Panc1 (cell line): ENCODE data around the gene ENAH. TPM values are rescaled to one million over a fixed set of nuclear protein-coding genes. Genes with fewer than 3 reads are reported as not detected.

Source experiments
- ATAC-seq: fragments of 200-7000 bp; cut with Tn5 transposase; 2 replicates; pipeline ENCODE4 v1.9.1; 2020; ENCODE audit warnings: mild to moderate bottlenecking, moderate library complexity
- BruUV-seq: library from RNA; stranded (reverse); fragments of 400-500 nt; replicated peaks from 2 replicates; lab custom pipeline; 2021; lab: Mats Ljungman, UMichigan
- CTCF ChIA-PET: fragments of 300-600 bp; sonication (Branson Sonifier 250); formaldehyde crosslinking; loops from one replicate; lab custom pipeline; 2022; ENCODE audit warnings: antibody characterized with exemption; lab: Charles Lee
- POLR2A ChIA-PET: fragments of 300-600 bp; sonication (Branson Sonifier 250); formaldehyde crosslinking; loops from one replicate; lab custom pipeline; 2022; ENCODE audit warnings: antibody characterized with exemption; lab: Charles Lee
- DNase-seq: peaks from one replicate; pipeline ENCODE4 v3.0.0-alpha.2; 2010; ENCODE audit warnings: low read depth, low spot score
- H3K27ac ChIP-seq: 2 replicates; pipeline ENCODE4 v1.5.1; 2011; ENCODE audit warnings: mild to moderate bottlenecking, low read length, inconsistent platforms
- H3K27me3 ChIP-seq: fragments of 200-500 bp; sonication (Bioruptor generic); 2 replicates; pipeline ENCODE4 v1.6.0; 2014; ENCODE audit warnings: low read length, inconsistent platforms; ENCODE audit not compliant: control insufficient read depth, insufficient read depth
- H3K36me3 ChIP-seq: fragments of 200-500 bp; sonication (Bioruptor generic); 2 replicates; pipeline ENCODE4 v1.5.1; 2014; ENCODE audit warnings: inconsistent platforms, mild to moderate bottlenecking, low read length, moderate library complexity; ENCODE audit not compliant: control insufficient read depth, insufficient read depth
- H3K4me1 ChIP-seq: 2 replicates; pipeline ENCODE4 v1.5.1; 2011; ENCODE audit warnings: inconsistent platforms, mild to moderate bottlenecking, low read length, moderate library complexity; ENCODE audit not compliant: control insufficient read depth, insufficient read depth
- H3K4me3 ChIP-seq, 2 experiments: 2 replicates each; pipeline ENCODE4 v1.5.1; 2011 to 2012; ENCODE audit warnings: low read depth in 2 of 2, low read length in 2 of 2, mild to moderate bottlenecking in 2 of 2, inconsistent platforms in 1 of 2, moderate library complexity in 1 of 2
- H3K9me3 ChIP-seq: fragments of 200-500 bp; sonication (Bioruptor generic); 2 replicates; pipeline ENCODE4 v1.5.1; 2014; ENCODE audit warnings: low read depth, mild to moderate bottlenecking, inconsistent platforms, low read length, moderate library complexity; ENCODE audit not compliant: control insufficient read depth, insufficient read depth
- POLR2AphosphoS5 ChIP-seq: IDR thresholded peaks from 2 replicates; pipeline ENCODE4 v1.6.1; 2012; ENCODE audit warnings: mild to moderate bottlenecking, low read depth, low read length, moderate library complexity
- SIN3A ChIP-seq: IDR thresholded peaks from 2 replicates; pipeline ENCODE4 v1.6.1; 2012; ENCODE audit warnings: low read depth, mild to moderate bottlenecking, low read length, moderate library complexity, borderline replicate concordance; ENCODE audit not compliant: insufficient read depth
- TCF7L2 ChIP-seq: IDR thresholded peaks from 2 replicates; pipeline ENCODE4 v1.6.1; 2011; ENCODE audit warnings: mild to moderate bottlenecking, low read depth, low read length, inconsistent platforms
- in situ Hi-C: cut with HindIII; loops from 2 replicates; pipeline ENCODE4 v1.10.0; 2016; ENCODE audit warnings: low sequenced_read_pairs, low pct_unique_long_range_greater_than_20kb
- intact Hi-C: fragments of 100-400 bp; cut with micrococcal nuclease; formaldehyde crosslinking; loops from one replicate; pipeline ENCODE4 v1.10.0; 2022; ENCODE audit not compliant: unreplicated experiment
- total RNA-seq: library from RNA; stranded (reverse); gene quantifications from one replicate; pipeline ENCODE4 v1.2.1, GENCODE V29; 2021; ENCODE audit not compliant: unreplicated experiment
- TF ChIP-seq, protein P1 (sequence below): fragments of 450-650 bp; IDR thresholded peaks from 2 replicates; pipeline ENCODE4 v1.5.1; 2017; ENCODE audit warnings: mild to moderate bottlenecking
- TF ChIP-seq, protein P2 (sequence below), 2 experiments: IDR thresholded peaks; 2 replicates each; pipeline ENCODE4 v1.6.1; 2011 to 2012; ENCODE audit warnings: low read depth in 2 of 2, control low read depth in 1 of 2, low read length in 1 of 2, mild to moderate bottlenecking in 1 of 2, moderate library complexity in 1 of 2; ENCODE audit not compliant: insufficient read depth in 1 of 2

The ENAH gene
- total RNA-seq, 1 experiment from 2014 or later, result 133 TPM

DNA sequence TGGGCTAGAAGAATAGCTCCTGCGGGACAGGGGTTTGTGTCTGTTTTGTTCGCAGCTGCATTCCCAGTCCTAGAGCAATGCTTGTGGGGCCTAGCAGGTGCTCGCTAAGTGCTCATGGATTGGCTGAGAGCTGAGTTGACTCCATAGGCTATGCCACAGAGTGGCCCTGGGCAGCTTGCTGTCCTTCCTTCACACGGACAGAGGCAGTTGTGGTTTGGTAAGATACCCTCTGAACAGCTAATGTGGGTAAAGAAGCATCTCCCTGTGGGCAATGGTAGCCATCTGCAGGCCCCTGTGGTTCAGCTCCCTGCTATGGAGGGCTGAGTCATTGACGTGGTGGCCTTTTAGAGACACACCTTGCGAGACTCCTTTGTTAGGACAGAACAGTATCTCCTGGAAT lies 201.6 kb downstream of the ENAH start:
- CTCF ChIA-PET, result no interaction called here
- no peak for DNase-seq
- POLR2A ChIA-PET, result no interaction called here
- Histone ChIP-seq H3K36me3 (no peaks in the 10 kb centered on the region), H3K27ac (no peak overlapping the region), H3K4me1 (peaks cover 7% of the 10 kb centered on the region; the same call in 1 of the 2 replicates), H3K4me3 (no peak overlapping the region), H3K9me3 (no peaks in the 10 kb centered on the region), H3K27me3 (no peaks in the 10 kb centered on the region)
- BruUV-seq, result no TSS peak
- no peak for TF ChIP-seq POLR2AphosphoS5
- no peak for TF ChIP-seq SIN3A
- TF ChIP-seq, protein P1, sequence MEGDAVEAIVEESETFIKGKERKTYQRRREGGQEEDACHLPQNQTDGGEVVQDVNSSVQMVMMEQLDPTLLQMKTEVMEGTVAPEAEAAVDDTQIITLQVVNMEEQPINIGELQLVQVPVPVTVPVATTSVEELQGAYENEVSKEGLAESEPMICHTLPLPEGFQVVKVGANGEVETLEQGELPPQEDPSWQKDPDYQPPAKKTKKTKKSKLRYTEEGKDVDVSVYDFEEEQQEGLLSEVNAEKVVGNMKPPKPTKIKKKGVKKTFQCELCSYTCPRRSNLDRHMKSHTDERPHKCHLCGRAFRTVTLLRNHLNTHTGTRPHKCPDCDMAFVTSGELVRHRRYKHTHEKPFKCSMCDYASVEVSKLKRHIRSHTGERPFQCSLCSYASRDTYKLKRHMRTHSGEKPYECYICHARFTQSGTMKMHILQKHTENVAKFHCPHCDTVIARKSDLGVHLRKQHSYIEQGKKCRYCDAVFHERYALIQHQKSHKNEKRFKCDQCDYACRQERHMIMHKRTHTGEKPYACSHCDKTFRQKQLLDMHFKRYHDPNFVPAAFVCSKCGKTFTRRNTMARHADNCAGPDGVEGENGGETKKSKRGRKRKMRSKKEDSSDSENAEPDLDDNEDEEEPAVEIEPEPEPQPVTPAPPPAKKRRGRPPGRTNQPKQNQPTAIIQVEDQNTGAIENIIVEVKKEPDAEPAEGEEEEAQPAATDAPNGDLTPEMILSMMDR, result no peak
- TF ChIP-seq, protein P2, sequence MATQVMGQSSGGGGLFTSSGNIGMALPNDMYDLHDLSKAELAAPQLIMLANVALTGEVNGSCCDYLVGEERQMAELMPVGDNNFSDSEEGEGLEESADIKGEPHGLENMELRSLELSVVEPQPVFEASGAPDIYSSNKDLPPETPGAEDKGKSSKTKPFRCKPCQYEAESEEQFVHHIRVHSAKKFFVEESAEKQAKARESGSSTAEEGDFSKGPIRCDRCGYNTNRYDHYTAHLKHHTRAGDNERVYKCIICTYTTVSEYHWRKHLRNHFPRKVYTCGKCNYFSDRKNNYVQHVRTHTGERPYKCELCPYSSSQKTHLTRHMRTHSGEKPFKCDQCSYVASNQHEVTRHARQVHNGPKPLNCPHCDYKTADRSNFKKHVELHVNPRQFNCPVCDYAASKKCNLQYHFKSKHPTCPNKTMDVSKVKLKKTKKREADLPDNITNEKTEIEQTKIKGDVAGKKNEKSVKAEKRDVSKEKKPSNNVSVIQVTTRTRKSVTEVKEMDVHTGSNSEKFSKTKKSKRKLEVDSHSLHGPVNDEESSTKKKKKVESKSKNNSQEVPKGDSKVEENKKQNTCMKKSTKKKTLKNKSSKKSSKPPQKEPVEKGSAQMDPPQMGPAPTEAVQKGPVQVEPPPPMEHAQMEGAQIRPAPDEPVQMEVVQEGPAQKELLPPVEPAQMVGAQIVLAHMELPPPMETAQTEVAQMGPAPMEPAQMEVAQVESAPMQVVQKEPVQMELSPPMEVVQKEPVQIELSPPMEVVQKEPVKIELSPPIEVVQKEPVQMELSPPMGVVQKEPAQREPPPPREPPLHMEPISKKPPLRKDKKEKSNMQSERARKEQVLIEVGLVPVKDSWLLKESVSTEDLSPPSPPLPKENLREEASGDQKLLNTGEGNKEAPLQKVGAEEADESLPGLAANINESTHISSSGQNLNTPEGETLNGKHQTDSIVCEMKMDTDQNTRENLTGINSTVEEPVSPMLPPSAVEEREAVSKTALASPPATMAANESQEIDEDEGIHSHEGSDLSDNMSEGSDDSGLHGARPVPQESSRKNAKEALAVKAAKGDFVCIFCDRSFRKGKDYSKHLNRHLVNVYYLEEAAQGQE (IDR thresholded peaks at IDR 0.05; ENCODE audit: insufficient read depth in 1 of 2, low read depth in 2 of 2, low read length in 1 of 2), result no peak
- TF ChIP-seq TCF7L2, result no peak
- intact Hi-C loops, result no loop called here
- ATAC-seq, result no peak
- in situ Hi-C loops, result no loop called here

GRCh38 chr1:225450491-225451191 lies 202.3 kb downstream of the ENAH start:
- Histone ChIP-seq H3K36me3 (no peaks in the 10 kb centered on the region), H3K4me1 (peaks cover 7% of the 10 kb centered on the region; the same call in 1 of the 2 replicates), H3K9me3 (no peaks in the 10 kb centered on the region), H3K27me3 (no peaks in the 10 kb centered on the region), H3K27ac (no peak overlapping the region), H3K4me3 (no peak overlapping the region)
- intact Hi-C loops (no loop called here), in situ Hi-C loops (no loop called here)
- BruUV-seq, result no TSS peak
- ATAC-seq, result no peak
- CTCF ChIA-PET, result no interaction called here
- POLR2A ChIA-PET, result no interaction called here
- TF ChIP-seq, protein P2 (IDR thresholded peaks at IDR 0.05; ENCODE audit: insufficient read depth in 1 of 2, low read depth in 2 of 2, low read length in 1 of 2), result no peak
- TF ChIP-seq, protein P1, result no peak
- TF ChIP-seq POLR2AphosphoS5 (no peak), TCF7L2 (no peak), SIN3A (no peak)
- no peak for DNase-seq
